ENCODE measurements around the gene ELMO3.

DNA sequence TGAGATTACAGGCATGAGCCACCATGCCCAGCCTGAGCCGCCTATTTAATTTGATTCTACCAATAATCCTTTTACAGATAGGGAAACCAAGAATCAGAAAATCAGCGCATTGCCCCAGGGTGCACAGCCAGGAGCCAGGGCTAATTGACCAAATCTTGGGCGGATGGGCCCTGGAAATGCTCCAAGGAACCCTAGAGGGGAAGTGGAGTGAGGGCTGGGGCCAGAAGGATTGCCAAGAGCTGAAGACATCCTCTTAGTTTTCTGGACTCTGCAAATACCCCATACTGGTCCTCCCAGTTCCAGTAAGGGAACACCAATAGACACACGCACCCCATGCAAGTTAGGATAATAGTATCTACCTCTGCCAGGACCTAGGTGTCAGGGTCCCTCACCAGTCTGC lies 44.5 kb downstream of the ELMO3 start:
- TF ChIP-seq POLR2A (IDR thresholded peaks at IDR 0.05; ENCODE audit: low read depth, low read length): no peak
- no peak for TF ChIP-seq POU2F2 (IDR thresholded peaks at IDR 0.05; ENCODE audit: low read depth, low read length)
- no peak for TF ChIP-seq POLR2AphosphoS5 (IDR thresholded peaks at IDR 0.05; ENCODE audit: low read depth, low read length)
